WTC11 (cell line): Measurements from ENCODE around the gene CPNE7. TPM values are rescaled to one million over a fixed set of nuclear protein-coding genes. Genes with fewer than 3 reads are reported as not detected.

Source experiments
- ATAC-seq: fragments of 200-7000 bp; cut with Tn5 transposase; 2 replicates; pipeline ENCODE4 v1.10.0; 2021; ENCODE audit warnings: mild to moderate bottlenecking, moderate library complexity
- CTCF ChIA-PET: fragments of 300-600 bp; sonication (Branson Sonifier 250); formaldehyde crosslinking; loops from one replicate; lab custom pipeline; 2021; ENCODE audit warnings: antibody characterized with exemption; lab: Charles Lee
- POLR2A ChIA-PET: fragments of 350-600 bp; sonication (Branson Sonifier 250); formaldehyde crosslinking; loops from one replicate; lab custom pipeline; 2021; ENCODE audit warnings: antibody characterized with exemption; lab: Charles Lee
- DNase-seq: peaks from one replicate; pipeline ENCODE4 v3.0.0; 2021; ENCODE audit warnings: low spot score
- H3K27ac Mint-ChIP-seq: 2 replicates; pipeline ENCODE4 v1.8.0; 2021; ENCODE audit warnings: mixed read lengths
- H3K27me3 Mint-ChIP-seq: 2 replicates; pipeline ENCODE4 v1.8.0; 2021; ENCODE audit warnings: low read depth, mild to moderate bottlenecking, moderate library complexity, mixed read lengths
- H3K36me3 Mint-ChIP-seq: 2 replicates; pipeline ENCODE4 v1.8.0; 2021; ENCODE audit warnings: mixed read lengths
- H3K4me1 Mint-ChIP-seq: 2 replicates; pipeline ENCODE4 v1.8.0; 2022; ENCODE audit warnings: mixed read lengths
- H3K4me3 Mint-ChIP-seq: 2 replicates; pipeline ENCODE4 v1.8.0; 2021; ENCODE audit warnings: mild to moderate bottlenecking, moderate library complexity, mixed read lengths
- H3K9me3 Mint-ChIP-seq: 2 replicates; pipeline ENCODE4 v1.8.0; 2021; ENCODE audit warnings: mixed read lengths
- E2F4 ChIP-seq: sonication (generic); formaldehyde crosslinking; IDR thresholded peaks from 2 replicates; pipeline ENCODE4 v1.8.1; 2022; ENCODE audit warnings: low read depth, mild to moderate bottlenecking, moderate library complexity, missing genetic modification reagents, borderline replicate concordance
- IRF1 ChIP-seq: sonication (generic); formaldehyde crosslinking; IDR thresholded peaks from 2 replicates; pipeline ENCODE4 v1.8.0; 2023; ENCODE audit warnings: missing genetic modification reagents
- IRF2 ChIP-seq: sonication (generic); formaldehyde crosslinking; IDR thresholded peaks from 2 replicates; pipeline ENCODE4 v1.8.0; 2022; ENCODE audit warnings: low read depth, missing genetic modification reagents, borderline replicate concordance
- KAT7 ChIP-seq: sonication (generic); formaldehyde crosslinking; IDR thresholded peaks from 2 replicates; pipeline ENCODE4 v1.8.1; 2023; ENCODE audit warnings: missing genetic modification reagents, mild to moderate bottlenecking, borderline replicate concordance
- MLX ChIP-seq: sonication (generic); formaldehyde crosslinking; IDR thresholded peaks from 2 replicates; pipeline ENCODE4 v1.8.1; 2023; ENCODE audit warnings: mild to moderate bottlenecking, missing genetic modification reagents, moderate library complexity
- NR1H2 ChIP-seq: sonication (generic); formaldehyde crosslinking; IDR thresholded peaks from 2 replicates; pipeline ENCODE4 v1.9.0; 2021; ENCODE audit warnings: mild to moderate bottlenecking, moderate library complexity, missing genetic modification reagents
- NR3C1 ChIP-seq: sonication (generic); formaldehyde crosslinking; conservative IDR thresholded peaks from 2 replicates; pipeline ENCODE4 v1.8.1; 2023; ENCODE audit warnings: low read depth, mild to moderate bottlenecking, missing genetic modification reagents
- OVOL2 ChIP-seq: fragments of 250-450 bp; sonication (Bioruptor Pico); IDR thresholded peaks from 2 replicates; pipeline ENCODE4 v1.9.0; 2021; ENCODE audit warnings: mild to moderate bottlenecking, borderline replicate concordance
- ZNF232 ChIP-seq: sonication (generic); formaldehyde crosslinking; IDR thresholded peaks from 2 replicates; pipeline ENCODE4 v1.8.0; 2022; ENCODE audit warnings: mild to moderate bottlenecking, missing genetic modification reagents
- ZNF317 ChIP-seq: sonication (generic); formaldehyde crosslinking; IDR thresholded peaks from 2 replicates; pipeline ENCODE4 v1.8.1; 2023; ENCODE audit warnings: low read depth, mild to moderate bottlenecking, moderate library complexity, missing genetic modification reagents, borderline replicate concordance
- ZNF512 ChIP-seq: sonication (generic); formaldehyde crosslinking; IDR thresholded peaks from 2 replicates; pipeline ENCODE4 v1.8.1; 2022; ENCODE audit warnings: missing genetic modification reagents, borderline replicate concordance
- total RNA-seq: library from RNA; stranded (reverse); gene quantifications from 3 replicates; pipeline ENCODE4 v1.2.3, GENCODE V29; 2021
- TF ChIP-seq, protein P1 (sequence below): sonication (generic); formaldehyde crosslinking; IDR thresholded peaks from 2 replicates; pipeline ENCODE4 v1.8.0; 2022; ENCODE audit warnings: mild to moderate bottlenecking, missing genetic modification reagents
- TF ChIP-seq, protein P2 (sequence below): sonication (generic); formaldehyde crosslinking; IDR thresholded peaks from 2 replicates; pipeline ENCODE4 v1.8.0; 2023; ENCODE audit warnings: mild to moderate bottlenecking, missing genetic modification reagents
- TF ChIP-seq, protein P3 (sequence below): sonication (generic); formaldehyde crosslinking; IDR thresholded peaks from 2 replicates; pipeline ENCODE4 v1.8.1; 2022; ENCODE audit warnings: low read depth, missing genetic modification reagents, borderline replicate concordance
- TF ChIP-seq, protein P4 (sequence below): sonication (generic); formaldehyde crosslinking; IDR thresholded peaks from 2 replicates; pipeline ENCODE4 v1.8.1; 2023; ENCODE audit warnings: mild to moderate bottlenecking, missing genetic modification reagents

CPNE7 gene
- total RNA-seq, 1 experiment from 2014 or later: 42.6 TPM

GRCh38 chr16:89530401-89531381 is 44.9 kb upstream of the CPNE7 start:
- no peak for DNase-seq
- Mint-ChIP-seq H3K9me3 (no peaks in the 10 kb centered on the region), H3K4me3 (no peak overlapping the region), H3K4me1 (no peaks in the 10 kb centered on the region)
- ChIA-PET POLR2A (no interaction called here), CTCF (interaction anchor here (1.9 kb wide), 1 partner anchor 26 kb away, joined by 5 read pairs; no protein-coding TSS in a partner anchor)
- TF ChIP-seq OVOL2 (CRISPR knock-in tag) (no peak), E2F4 (CRISPR knock-in tag) (no peak), ZNF512 (CRISPR knock-in tag) (no peak), NR3C1 (no peak), ZNF317 (CRISPR knock-in tag) (no peak), KAT7 (CRISPR knock-in tag) (no peak), IRF2 (CRISPR knock-in tag) (no peak), MLX (no peak), ZNF232 (CRISPR knock-in tag) (no peak), NR1H2 (CRISPR knock-in tag) (no peak), IRF1 (CRISPR knock-in tag) (no peak)
- TF ChIP-seq, protein P1, sequence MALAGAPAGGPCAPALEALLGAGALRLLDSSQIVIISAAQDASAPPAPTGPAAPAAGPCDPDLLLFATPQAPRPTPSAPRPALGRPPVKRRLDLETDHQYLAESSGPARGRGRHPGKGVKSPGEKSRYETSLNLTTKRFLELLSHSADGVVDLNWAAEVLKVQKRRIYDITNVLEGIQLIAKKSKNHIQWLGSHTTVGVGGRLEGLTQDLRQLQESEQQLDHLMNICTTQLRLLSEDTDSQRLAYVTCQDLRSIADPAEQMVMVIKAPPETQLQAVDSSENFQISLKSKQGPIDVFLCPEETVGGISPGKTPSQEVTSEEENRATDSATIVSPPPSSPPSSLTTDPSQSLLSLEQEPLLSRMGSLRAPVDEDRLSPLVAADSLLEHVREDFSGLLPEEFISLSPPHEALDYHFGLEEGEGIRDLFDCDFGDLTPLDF: no peak
- TF ChIP-seq, protein P2, sequence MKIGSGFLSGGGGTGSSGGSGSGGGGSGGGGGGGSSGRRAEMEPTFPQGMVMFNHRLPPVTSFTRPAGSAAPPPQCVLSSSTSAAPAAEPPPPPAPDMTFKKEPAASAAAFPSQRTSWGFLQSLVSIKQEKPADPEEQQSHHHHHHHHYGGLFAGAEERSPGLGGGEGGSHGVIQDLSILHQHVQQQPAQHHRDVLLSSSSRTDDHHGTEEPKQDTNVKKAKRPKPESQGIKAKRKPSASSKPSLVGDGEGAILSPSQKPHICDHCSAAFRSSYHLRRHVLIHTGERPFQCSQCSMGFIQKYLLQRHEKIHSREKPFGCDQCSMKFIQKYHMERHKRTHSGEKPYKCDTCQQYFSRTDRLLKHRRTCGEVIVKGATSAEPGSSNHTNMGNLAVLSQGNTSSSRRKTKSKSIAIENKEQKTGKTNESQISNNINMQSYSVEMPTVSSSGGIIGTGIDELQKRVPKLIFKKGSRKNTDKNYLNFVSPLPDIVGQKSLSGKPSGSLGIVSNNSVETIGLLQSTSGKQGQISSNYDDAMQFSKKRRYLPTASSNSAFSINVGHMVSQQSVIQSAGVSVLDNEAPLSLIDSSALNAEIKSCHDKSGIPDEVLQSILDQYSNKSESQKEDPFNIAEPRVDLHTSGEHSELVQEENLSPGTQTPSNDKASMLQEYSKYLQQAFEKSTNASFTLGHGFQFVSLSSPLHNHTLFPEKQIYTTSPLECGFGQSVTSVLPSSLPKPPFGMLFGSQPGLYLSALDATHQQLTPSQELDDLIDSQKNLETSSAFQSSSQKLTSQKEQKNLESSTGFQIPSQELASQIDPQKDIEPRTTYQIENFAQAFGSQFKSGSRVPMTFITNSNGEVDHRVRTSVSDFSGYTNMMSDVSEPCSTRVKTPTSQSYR (CRISPR knock-in tag): no peak
- TF ChIP-seq, protein P3, sequence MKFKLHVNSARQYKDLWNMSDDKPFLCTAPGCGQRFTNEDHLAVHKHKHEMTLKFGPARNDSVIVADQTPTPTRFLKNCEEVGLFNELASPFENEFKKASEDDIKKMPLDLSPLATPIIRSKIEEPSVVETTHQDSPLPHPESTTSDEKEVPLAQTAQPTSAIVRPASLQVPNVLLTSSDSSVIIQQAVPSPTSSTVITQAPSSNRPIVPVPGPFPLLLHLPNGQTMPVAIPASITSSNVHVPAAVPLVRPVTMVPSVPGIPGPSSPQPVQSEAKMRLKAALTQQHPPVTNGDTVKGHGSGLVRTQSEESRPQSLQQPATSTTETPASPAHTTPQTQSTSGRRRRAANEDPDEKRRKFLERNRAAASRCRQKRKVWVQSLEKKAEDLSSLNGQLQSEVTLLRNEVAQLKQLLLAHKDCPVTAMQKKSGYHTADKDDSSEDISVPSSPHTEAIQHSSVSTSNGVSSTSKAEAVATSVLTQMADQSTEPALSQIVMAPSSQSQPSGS: no peak
- TF ChIP-seq, protein P4, sequence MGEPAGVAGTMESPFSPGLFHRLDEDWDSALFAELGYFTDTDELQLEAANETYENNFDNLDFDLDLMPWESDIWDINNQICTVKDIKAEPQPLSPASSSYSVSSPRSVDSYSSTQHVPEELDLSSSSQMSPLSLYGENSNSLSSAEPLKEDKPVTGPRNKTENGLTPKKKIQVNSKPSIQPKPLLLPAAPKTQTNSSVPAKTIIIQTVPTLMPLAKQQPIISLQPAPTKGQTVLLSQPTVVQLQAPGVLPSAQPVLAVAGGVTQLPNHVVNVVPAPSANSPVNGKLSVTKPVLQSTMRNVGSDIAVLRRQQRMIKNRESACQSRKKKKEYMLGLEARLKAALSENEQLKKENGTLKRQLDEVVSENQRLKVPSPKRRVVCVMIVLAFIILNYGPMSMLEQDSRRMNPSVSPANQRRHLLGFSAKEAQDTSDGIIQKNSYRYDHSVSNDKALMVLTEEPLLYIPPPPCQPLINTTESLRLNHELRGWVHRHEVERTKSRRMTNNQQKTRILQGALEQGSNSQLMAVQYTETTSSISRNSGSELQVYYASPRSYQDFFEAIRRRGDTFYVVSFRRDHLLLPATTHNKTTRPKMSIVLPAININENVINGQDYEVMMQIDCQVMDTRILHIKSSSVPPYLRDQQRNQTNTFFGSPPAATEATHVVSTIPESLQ: no peak
- TF ChIP-seq, all 79 proteins: peak for 0
- H3K27me3 Mint-ChIP-seq: no peaks in the 10 kb centered on the region
- H3K27ac Mint-ChIP-seq: no peak overlapping the region
- no peak for ATAC-seq
- peaks cover 79% of the 10 kb centered on the region for H3K36me3 Mint-ChIP-seq
